NB4 (cell line): ENCODE results near the gene LBHD2.

Source experiments
- CTCF ChIP-seq: IDR thresholded peaks from one replicate; pipeline ENCODE4 v1.5.1; 2012; ENCODE audit warnings: low read depth, low read length
- MAX ChIP-seq: IDR thresholded peaks from 2 replicates; pipeline ENCODE4 v1.6.1; 2011; ENCODE audit warnings: low read depth, low read length
- POLR2A ChIP-seq: IDR thresholded peaks from 2 replicates; pipeline ENCODE4 v1.6.1; 2011; ENCODE audit warnings: mild to moderate bottlenecking; ENCODE audit not compliant: insufficient read length; ENCODE audit errors: extremely low read depth

GRCh38 chr14:103095210-103095778 lies 11.3 kb downstream of the LBHD2 start:
- no peak for TF ChIP-seq CTCF
- TF ChIP-seq POLR2A = no peak
- no peak for TF ChIP-seq MAX
